Brain microvascular endothelial cell (primary cell): ENCODE results near the gene KIAA1217.

ENCODE experiments used
- DNase-seq: peaks from one replicate; pipeline ENCODE4 v3.0.0-alpha.2; 2020
- H3K27ac ChIP-seq: fragments of 250-450 bp; sonication (Bioruptor Pico); 2 replicates; pipeline ENCODE4 v1.5.1; 2020; ENCODE audit warnings: mild to moderate bottlenecking, moderate library complexity
- H3K27me3 ChIP-seq: fragments of 250-450 bp; sonication (Bioruptor Pico); replicated peaks from 2 replicates; pipeline ENCODE4 v1.5.1; 2020; ENCODE audit warnings: mild to moderate bottlenecking
- H3K36me3 ChIP-seq: fragments of 250-450 bp; sonication (Bioruptor Pico); replicated peaks from 2 replicates; pipeline ENCODE4 v1.5.1; 2020; ENCODE audit warnings: mild to moderate bottlenecking
- H3K4me3 ChIP-seq: 2 replicates; pipeline ENCODE4 v1.5.1; 2011; ENCODE audit warnings: low read depth, mild to moderate bottlenecking, control low read depth, low read length, moderate library complexity
- in situ Hi-C: cut with HindIII; loops from 2 replicates; pipeline ENCODE4 v1.10.0; 2017; ENCODE audit warnings: low sequenced_read_pairs, low pct_ligation_motif_present
- TF ChIP-seq, protein P1 (sequence below): IDR thresholded peaks from 2 replicates; pipeline ENCODE4 v1.5.1; 2011; ENCODE audit warnings: low read depth, mild to moderate bottlenecking, moderate library complexity, low read length, control low read depth, inconsistent platforms; ENCODE audit errors: missing control alignments

The KIAA1217 gene

DNA sequence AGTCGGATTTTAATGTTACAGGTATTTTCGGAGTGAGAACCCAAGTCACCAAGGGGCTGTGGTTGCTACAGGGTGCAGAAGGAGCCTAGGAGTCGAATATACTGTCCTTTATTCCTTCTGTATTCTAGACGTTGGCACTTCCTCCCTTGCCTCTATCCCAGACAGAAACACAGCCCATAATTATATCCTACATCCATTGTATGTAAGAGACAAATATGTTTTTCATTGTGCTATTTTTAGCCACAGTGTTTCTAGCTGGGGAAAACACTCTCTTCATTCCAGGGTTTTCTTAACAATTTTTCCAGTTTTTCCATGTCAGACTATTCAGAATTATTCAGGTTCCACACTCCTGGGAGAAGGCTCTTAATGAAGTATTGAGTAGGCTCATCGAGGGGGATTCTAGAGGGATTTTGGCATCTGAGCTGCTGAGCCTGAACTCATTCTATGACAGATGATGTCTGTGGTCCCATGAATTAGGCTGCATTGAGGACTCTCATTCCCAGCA lies 32.6 kb downstream of the KIAA1217 start:
- Histone ChIP-seq H3K4me3 (no peak overlapping the region), H3K27me3 (no peaks in the 10 kb centered on the region), H3K36me3 (no peaks in the 10 kb centered on the region), H3K27ac (no peak overlapping the region)
- in situ Hi-C loops, result no loop called here
- no peak for DNase-seq
- TF ChIP-seq, protein P1, sequence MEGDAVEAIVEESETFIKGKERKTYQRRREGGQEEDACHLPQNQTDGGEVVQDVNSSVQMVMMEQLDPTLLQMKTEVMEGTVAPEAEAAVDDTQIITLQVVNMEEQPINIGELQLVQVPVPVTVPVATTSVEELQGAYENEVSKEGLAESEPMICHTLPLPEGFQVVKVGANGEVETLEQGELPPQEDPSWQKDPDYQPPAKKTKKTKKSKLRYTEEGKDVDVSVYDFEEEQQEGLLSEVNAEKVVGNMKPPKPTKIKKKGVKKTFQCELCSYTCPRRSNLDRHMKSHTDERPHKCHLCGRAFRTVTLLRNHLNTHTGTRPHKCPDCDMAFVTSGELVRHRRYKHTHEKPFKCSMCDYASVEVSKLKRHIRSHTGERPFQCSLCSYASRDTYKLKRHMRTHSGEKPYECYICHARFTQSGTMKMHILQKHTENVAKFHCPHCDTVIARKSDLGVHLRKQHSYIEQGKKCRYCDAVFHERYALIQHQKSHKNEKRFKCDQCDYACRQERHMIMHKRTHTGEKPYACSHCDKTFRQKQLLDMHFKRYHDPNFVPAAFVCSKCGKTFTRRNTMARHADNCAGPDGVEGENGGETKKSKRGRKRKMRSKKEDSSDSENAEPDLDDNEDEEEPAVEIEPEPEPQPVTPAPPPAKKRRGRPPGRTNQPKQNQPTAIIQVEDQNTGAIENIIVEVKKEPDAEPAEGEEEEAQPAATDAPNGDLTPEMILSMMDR, result no peak

DNA sequence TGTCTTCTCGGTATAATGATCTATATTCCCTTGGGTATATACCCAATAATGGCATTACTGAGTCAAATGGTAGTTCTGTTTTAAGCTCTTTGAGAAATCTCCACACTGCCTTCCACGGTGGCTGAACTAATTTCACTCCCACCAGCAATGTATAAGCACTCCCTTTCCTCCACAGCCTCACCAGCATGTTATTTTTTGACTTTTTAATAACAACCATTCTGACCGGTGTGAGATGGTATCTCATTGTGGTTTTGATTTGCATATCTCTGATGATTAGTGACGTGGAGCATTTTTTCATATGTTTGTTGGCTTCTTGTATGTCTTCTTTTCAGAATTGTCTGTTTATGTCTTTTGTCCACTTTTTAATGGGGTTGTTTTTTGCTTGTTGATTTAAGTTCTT lies 33.6 kb downstream of the KIAA1217 start:
- no peak for DNase-seq
- Histone ChIP-seq H3K27me3 (no peaks in the 10 kb centered on the region), H3K27ac (no peak overlapping the region), H3K36me3 (no peaks in the 10 kb centered on the region), H3K4me3 (no peak overlapping the region)
- in situ Hi-C loops, result no loop called here
- TF ChIP-seq, protein P1, result no peak

DNA sequence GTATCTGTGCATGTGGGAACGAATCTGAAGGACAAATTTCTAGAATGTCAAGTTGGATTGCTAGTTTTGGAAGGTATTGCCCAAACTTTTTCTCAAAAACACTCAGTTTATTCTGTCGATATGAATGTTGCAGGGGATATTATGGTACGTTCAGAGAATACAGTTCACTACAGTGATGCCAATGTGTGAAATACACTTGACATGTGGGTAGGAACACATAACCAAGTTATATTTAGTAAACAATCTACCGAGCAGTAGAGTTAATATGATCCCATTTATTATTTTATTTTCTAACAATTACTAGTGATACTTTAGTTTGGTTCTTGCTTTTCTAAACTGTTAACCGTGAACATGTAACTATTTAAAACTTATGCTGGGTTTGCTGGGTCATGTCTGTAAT lies 37.4 kb downstream of the KIAA1217 start:
- no peak overlapping the region for H3K4me3 ChIP-seq
- H3K27me3 ChIP-seq, result no peaks in the 10 kb centered on the region
- in situ Hi-C loops, result no loop called here
- no peak overlapping the region for H3K27ac ChIP-seq
- DNase-seq, result no peak
- no peaks in the 10 kb centered on the region for H3K36me3 ChIP-seq
- TF ChIP-seq, protein P1, result no peak

DNA sequence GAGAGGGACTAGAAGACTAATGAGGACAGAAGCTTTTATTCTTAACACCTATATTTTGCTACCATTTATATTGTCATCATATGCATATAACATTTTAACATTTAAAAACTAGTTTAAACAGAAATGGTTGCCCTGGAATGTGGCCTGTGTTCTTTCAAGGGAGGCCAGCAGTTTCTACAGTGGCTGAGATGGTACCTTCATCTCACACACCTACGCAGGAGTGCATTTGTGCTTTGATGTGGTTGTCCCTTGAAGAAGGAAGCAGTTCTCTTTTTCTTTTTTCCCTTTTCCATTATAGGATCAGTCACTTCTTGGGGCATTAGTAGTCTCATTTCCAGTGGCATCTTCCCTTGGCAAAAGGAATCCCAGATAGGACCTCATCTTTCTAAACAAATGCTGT lies 38.9 kb downstream of the KIAA1217 start:
- TF ChIP-seq, protein P1, result no peak
- no peak overlapping the region for H3K27ac ChIP-seq
- H3K4me3 ChIP-seq, result no peak overlapping the region
- no peaks in the 10 kb centered on the region for H3K27me3 ChIP-seq
- in situ Hi-C loops, result no loop called here
- no peak for DNase-seq
- no peaks in the 10 kb centered on the region for H3K36me3 ChIP-seq

DNA sequence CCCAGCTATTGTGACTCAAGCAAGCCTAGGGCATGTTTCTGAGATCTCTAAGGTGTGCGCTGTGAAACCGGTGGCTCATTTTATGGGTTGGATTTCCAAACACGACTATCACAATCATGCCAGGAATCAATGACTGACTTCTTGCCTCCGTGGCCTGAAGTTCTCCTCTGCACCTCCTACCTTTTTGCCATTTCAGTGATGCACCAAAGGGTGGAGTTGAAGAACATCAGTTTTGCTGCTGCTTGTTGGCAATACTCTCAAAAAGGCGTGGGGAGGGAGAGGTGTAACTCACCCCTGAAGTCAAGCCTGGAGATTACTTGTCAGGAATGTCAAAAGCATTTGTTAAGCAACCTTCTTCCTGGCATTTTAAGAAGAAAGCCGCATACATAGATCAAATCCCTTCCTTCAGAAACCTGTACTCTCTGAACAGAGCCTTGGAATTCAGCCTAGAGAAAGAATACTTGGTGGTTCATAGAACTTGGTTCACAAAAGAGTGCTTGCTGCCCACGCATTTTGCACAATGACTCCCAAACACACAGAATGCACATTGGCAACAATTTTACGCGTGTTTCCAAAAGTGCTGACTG lies 41.0 kb downstream of the KIAA1217 start:
- Histone ChIP-seq H3K27me3 (no peaks in the 10 kb centered on the region), H3K27ac (no peak overlapping the region), H3K36me3 (no peaks in the 10 kb centered on the region), H3K4me3 (no peak overlapping the region)
- no peak for DNase-seq
- TF ChIP-seq, protein P1, result no peak
- in situ Hi-C loops, result no loop called here

DNA sequence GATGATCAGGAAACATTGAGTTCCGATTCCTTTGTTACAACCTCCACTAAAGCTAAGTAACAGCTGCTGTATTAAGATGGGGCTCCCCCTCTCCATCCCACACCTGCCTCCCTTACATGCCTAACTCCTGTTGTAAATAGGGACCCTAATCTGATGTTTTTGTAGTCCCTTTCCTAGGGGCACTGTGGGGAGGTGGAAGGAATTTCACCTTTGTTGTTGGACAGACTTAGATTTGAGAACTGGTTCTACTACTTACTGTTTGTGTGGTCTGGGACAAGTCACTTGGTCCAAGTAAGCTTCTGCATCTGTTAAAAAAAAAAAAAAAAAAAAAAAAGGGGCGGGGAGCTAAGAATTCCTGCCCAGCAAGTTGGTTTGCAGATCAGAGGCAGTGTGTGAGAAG lies 42.6 kb downstream of the KIAA1217 start:
- Histone ChIP-seq H3K36me3 (no peaks in the 10 kb centered on the region), H3K27ac (no peak overlapping the region)

More for the DNA sequence above, 42.6 kb downstream of the KIAA1217 start:
- Histone ChIP-seq H3K27me3 (no peaks in the 10 kb centered on the region), H3K4me3 (no peak overlapping the region)
- in situ Hi-C loops, result no loop called here
- TF ChIP-seq, protein P1, result no peak
- DNase-seq, result no peak
